Gastroesophageal sphincter (tissue), 3 donors: Measurements from ENCODE around the gene BTC.

Source experiments
- POLR2A ChIP-seq, 2 donors: fragments of 450-650 bp; IDR thresholded peaks; one replicate each; pipeline ENCODE4 v1.6.1; 2017; ENCODE audit warnings: antibody characterized with exemption in 2 of 2, mild to moderate bottlenecking in 2 of 2, moderate library complexity in 1 of 2
- TF ChIP-seq, protein P1 (sequence below), 4 experiments: fragments of 200-600 bp in 2 of 4; fragments of 450-650 bp in 2 of 4; sonication (generic) in 1 of 4; IDR thresholded peaks; one replicate each; pipeline ENCODE4 v1.5.1; 2017 to 2019; ENCODE audit warnings: antibody characterized with exemption in 4 of 4, mild to moderate bottlenecking in 2 of 4, moderate library complexity in 2 of 4

DNA sequence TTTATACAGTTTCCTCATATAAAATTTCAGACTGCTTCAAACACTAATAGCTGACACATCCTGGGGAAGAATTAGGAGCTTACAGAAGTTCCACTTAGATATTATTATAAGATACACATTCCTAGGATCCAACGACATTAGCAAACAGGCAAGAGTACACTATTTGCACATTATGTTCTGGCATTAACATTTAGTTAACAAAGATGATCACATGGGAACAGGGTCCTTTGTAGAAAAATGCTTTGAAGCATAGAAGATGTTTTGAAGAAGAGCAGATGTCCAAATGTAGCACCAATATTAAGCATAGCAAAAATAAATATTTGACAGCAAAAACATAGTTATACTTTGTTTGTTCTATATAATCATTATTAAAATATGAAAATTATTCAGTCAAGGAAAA, 52.1 kb downstream of the BTC start:
- TF ChIP-seq, protein P1, sequence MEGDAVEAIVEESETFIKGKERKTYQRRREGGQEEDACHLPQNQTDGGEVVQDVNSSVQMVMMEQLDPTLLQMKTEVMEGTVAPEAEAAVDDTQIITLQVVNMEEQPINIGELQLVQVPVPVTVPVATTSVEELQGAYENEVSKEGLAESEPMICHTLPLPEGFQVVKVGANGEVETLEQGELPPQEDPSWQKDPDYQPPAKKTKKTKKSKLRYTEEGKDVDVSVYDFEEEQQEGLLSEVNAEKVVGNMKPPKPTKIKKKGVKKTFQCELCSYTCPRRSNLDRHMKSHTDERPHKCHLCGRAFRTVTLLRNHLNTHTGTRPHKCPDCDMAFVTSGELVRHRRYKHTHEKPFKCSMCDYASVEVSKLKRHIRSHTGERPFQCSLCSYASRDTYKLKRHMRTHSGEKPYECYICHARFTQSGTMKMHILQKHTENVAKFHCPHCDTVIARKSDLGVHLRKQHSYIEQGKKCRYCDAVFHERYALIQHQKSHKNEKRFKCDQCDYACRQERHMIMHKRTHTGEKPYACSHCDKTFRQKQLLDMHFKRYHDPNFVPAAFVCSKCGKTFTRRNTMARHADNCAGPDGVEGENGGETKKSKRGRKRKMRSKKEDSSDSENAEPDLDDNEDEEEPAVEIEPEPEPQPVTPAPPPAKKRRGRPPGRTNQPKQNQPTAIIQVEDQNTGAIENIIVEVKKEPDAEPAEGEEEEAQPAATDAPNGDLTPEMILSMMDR (IDR thresholded peaks at IDR 0.05), result no peak
- no peak for TF ChIP-seq POLR2A (IDR thresholded peaks at IDR 0.05)
